HCT116 (cell line): ENCODE measurements around the gene DTX1. TPM values are rescaled to one million over a fixed set of nuclear protein-coding genes. Genes with fewer than 3 reads are reported as not detected.

Experiments
- ATAC-seq: fragments of 200-7000 bp; cut with Tn5 transposase; 2 replicates; pipeline ENCODE4 v1.9.1; 2020; ENCODE audit warnings: mild to moderate bottlenecking, moderate library complexity
- BruUV-seq: library from RNA; stranded (reverse); fragments of 400-500 nt; replicated peaks from 2 replicates; lab custom pipeline; 2021; lab: Mats Ljungman, UMichigan
- CTCF ChIA-PET: fragments of 300-600 bp; sonication (Branson Sonifier 250); formaldehyde crosslinking; loops from one replicate; lab custom pipeline; 2021; ENCODE audit warnings: antibody characterized with exemption; lab: Charles Lee
- POLR2A ChIA-PET: fragments of 300-600, 350-600 bp; sonication (Branson Sonifier 250); formaldehyde crosslinking; loops from one replicate; lab custom pipeline; 2021; ENCODE audit warnings: antibody characterized with exemption; lab: Charles Lee
- RAD21 ChIA-PET, 2 experiments: fragments of 300-600 bp; sonication (Branson Sonifier 250); formaldehyde crosslinking; loops; one replicate each; lab custom pipeline; 2023; ENCODE audit warnings: low total read pairs in 2 of 2; ENCODE audit not compliant: uncharacterized antibody in 2 of 2, unreplicated experiment in 2 of 2, low non-redundant PET in 1 of 2; lab: Charles Lee
- DNase-seq: peaks from one replicate; pipeline ENCODE4 v3.0.0-alpha.2; 2010; ENCODE audit warnings: low read depth, low spot score
- H2AFZ ChIP-seq: fragments of 200-600 bp; shearing (Covaris generic), sonication (generic); 2 replicates; pipeline ENCODE4 v1.6.1; 2017; ENCODE audit warnings: low read depth, mixed run types, mixed read lengths, antibody characterized with exemption, low read length; ENCODE audit not compliant: poor library complexity, severe bottlenecking
- H3K27ac ChIP-seq: 2 replicates; pipeline ENCODE4 v1.5.1; 2012; ENCODE audit warnings: low read depth, low read length
- H3K27me3 ChIP-seq: fragments of 200-600 bp; sonication (generic); 2 replicates; pipeline ENCODE4 v1.6.1; 2016; ENCODE audit warnings: mixed run types, low read length, mixed read lengths; ENCODE audit not compliant: insufficient read depth
- H3K36me3 ChIP-seq, 2 experiments: fragments of 200-500 bp in 1 of 2; fragments of 200-600 bp in 1 of 2; sonication (Bioruptor generic) in 1 of 2; sonication (generic) in 1 of 2; 2 replicates each; pipeline versions ENCODE4 v1.5.1 to v1.6.1; 2014 to 2016; ENCODE audit warnings: low read length in 2 of 2, inconsistent platforms in 1 of 2, mixed read lengths in 1 of 2, mixed run types in 1 of 2; ENCODE audit not compliant: insufficient read depth in 2 of 2, control insufficient read depth in 1 of 2
- H3K4me1 ChIP-seq, 2 experiments: fragments of 200-600 bp in 1 of 2; sonication (generic) in 1 of 2; 2 replicates each; pipeline versions ENCODE4 v1.5.1 to v1.6.1; 2012 to 2017; ENCODE audit warnings: low read length in 2 of 2, inconsistent platforms in 1 of 2, mild to moderate bottlenecking in 1 of 2, mixed read lengths in 1 of 2, mixed run types in 1 of 2, moderate library complexity in 1 of 2; ENCODE audit not compliant: insufficient read depth in 2 of 2, control insufficient read depth in 1 of 2
- H3K4me2 ChIP-seq: fragments of 200-600 bp; sonication (generic); 2 replicates; pipeline ENCODE4 v1.6.1; 2017; ENCODE audit warnings: mixed run types, low read length, mixed read lengths
- H3K4me3 ChIP-seq, 2 experiments: fragments of 200-600 bp in 1 of 2; sonication (generic) in 1 of 2; replicated peaks in 1 of 2; 2 replicates each; pipeline ENCODE4 v1.5.1; 2011 to 2016; ENCODE audit warnings: low read length in 2 of 2, control low read depth in 1 of 2, low read depth in 1 of 2, mild to moderate bottlenecking in 1 of 2, mixed read lengths in 1 of 2, mixed run types in 1 of 2
- H3K79me2 ChIP-seq: fragments of 200-600 bp; sonication (generic); 2 replicates; pipeline ENCODE4 v1.6.1; 2017; ENCODE audit warnings: mild to moderate bottlenecking, mixed run types, low read length, moderate library complexity, mixed read lengths; ENCODE audit not compliant: insufficient read depth
- H3K9ac ChIP-seq: fragments of 200-600 bp; sonication (generic); 2 replicates; pipeline ENCODE4 v1.6.1; 2016; ENCODE audit warnings: low read length, mixed read lengths
- H3K9me2 ChIP-seq: fragments of 200-600 bp; sonication (generic), shearing (Covaris generic); 2 replicates; pipeline ENCODE4 v1.6.1; 2017; ENCODE audit warnings: mixed run types, mild to moderate bottlenecking, moderate library complexity; ENCODE audit not compliant: insufficient read depth
- H3K9me3 ChIP-seq, 2 experiments: fragments of 200-500 bp in 1 of 2; fragments of 200-600 bp in 1 of 2; sonication (Bioruptor generic) in 1 of 2; sonication (generic) in 1 of 2; 2 replicates each; pipeline ENCODE4 v1.6.1; 2014 to 2017; ENCODE audit warnings: low read length in 2 of 2, mixed read lengths in 2 of 2, inconsistent platforms in 1 of 2, low read depth in 1 of 2, mild to moderate bottlenecking in 1 of 2, mixed run types in 1 of 2, moderate library complexity in 1 of 2; ENCODE audit not compliant: control insufficient read depth in 1 of 2, insufficient read depth in 1 of 2
- H4K20me1 ChIP-seq: fragments of 200-600 bp; sonication (generic), shearing (Covaris generic); 2 replicates; pipeline ENCODE4 v1.6.1; 2017; ENCODE audit warnings: mixed run types, mild to moderate bottlenecking, moderate library complexity; ENCODE audit not compliant: insufficient read depth
- CEBPB ChIP-seq: IDR thresholded peaks from 2 replicates; pipeline ENCODE4 v1.6.1; 2012; ENCODE audit warnings: low read depth
- EGR1 ChIP-seq: IDR thresholded peaks from 2 replicates; pipeline ENCODE4 v1.6.1; 2012; ENCODE audit warnings: low read depth
- ELF1 ChIP-seq: IDR thresholded peaks from 2 replicates; pipeline ENCODE4 v1.6.1; 2012; ENCODE audit warnings: low read depth, borderline replicate concordance
- EZH2phosphoT487 ChIP-seq: fragments of 200-600 bp; IDR thresholded peaks from 2 replicates; pipeline ENCODE4 v1.6.1; 2018; ENCODE audit warnings: antibody characterized with exemption, borderline replicate concordance
- FOSL1 ChIP-seq: IDR thresholded peaks from 2 replicates; pipeline ENCODE4 v1.6.1; 2012; ENCODE audit warnings: low read depth
- JUND ChIP-seq: IDR thresholded peaks from 2 replicates; pipeline ENCODE4 v1.6.1; 2012
- POLR2A ChIP-seq: IDR thresholded peaks from 2 replicates; pipeline ENCODE4 v1.7.0; 2011; ENCODE audit warnings: borderline replicate concordance; ENCODE audit not compliant: insufficient read depth, insufficient read length; ENCODE audit errors: extremely low read depth
- POLR2AphosphoS5 ChIP-seq: IDR thresholded peaks from 2 replicates; pipeline ENCODE4 v1.6.1; 2011; ENCODE audit warnings: mild to moderate bottlenecking, low read depth, low read length, moderate library complexity
- RAD21 ChIP-seq: IDR thresholded peaks from 2 replicates; pipeline ENCODE4 v1.6.1; 2012; ENCODE audit warnings: low read depth, mild to moderate bottlenecking
- SIN3A ChIP-seq: IDR thresholded peaks from 2 replicates; pipeline ENCODE4 v1.6.1; 2012; ENCODE audit warnings: low read depth
- SP1 ChIP-seq: IDR thresholded peaks from 2 replicates; pipeline ENCODE4 v1.6.1; 2012; ENCODE audit warnings: low read depth
- SRF ChIP-seq: IDR thresholded peaks from 2 replicates; pipeline ENCODE4 v1.6.1; 2012; ENCODE audit warnings: low read depth
- TCF7L2 ChIP-seq: IDR thresholded peaks from 2 replicates; pipeline ENCODE4 v1.7.0; 2011; ENCODE audit warnings: borderline replicate concordance, inconsistent platforms; ENCODE audit not compliant: insufficient read depth, insufficient read length; ENCODE audit errors: extremely low read depth
- YY1 ChIP-seq: IDR thresholded peaks from 2 replicates; pipeline ENCODE4 v1.6.1; 2011; ENCODE audit warnings: low read length, low read depth, moderate library complexity, mild to moderate bottlenecking; ENCODE audit not compliant: insufficient replicate concordance; ENCODE audit errors: extremely low read depth
- ZNF274 ChIP-seq: fragments of 200-500 bp; sonication (Bioruptor generic); IDR thresholded peaks from 2 replicates; pipeline ENCODE4 v1.6.1; 2014; ENCODE audit warnings: mild to moderate bottlenecking, low read depth, low read length, inconsistent platforms
- intact Hi-C: fragments of 100-400 bp; cut with micrococcal nuclease; formaldehyde crosslinking; loops from 2 replicates; pipeline ENCODE4 v1.10.0; 2022
- total RNA-seq: library from RNA; stranded (reverse); gene quantifications from one replicate; pipeline ENCODE4 v1.2.1, GENCODE V29; 2021; ENCODE audit not compliant: unreplicated experiment
- TF ChIP-seq, protein P1 (sequence below): IDR thresholded peaks from 2 replicates; pipeline ENCODE4 v1.6.1; 2012; ENCODE audit warnings: low read depth

The DTX1 gene
- total RNA-seq, 1 experiment from 2014 or later: not detected

DNA sequence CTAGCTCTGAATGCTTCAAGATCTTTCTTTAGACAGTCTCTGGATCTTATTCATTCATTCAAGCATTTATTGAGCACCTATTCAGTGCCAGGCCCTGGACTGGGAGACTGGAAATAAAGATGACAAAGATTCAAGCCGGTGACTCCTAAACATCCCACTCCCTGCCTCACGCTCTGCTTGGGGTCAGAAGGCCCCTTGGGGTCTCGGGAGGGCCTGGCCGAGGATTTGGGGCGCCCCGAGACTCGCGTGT, 224 bp upstream of the DTX1 start:
- no peak overlapping the region for H3K4me3 ChIP-seq
- CTCF ChIA-PET: no interaction called here
- POLR2A ChIA-PET: no interaction called here
- H3K27ac ChIP-seq: no peak overlapping the region
- no peaks in the 10 kb centered on the region for H3K79me2 ChIP-seq
- no peaks in the 10 kb centered on the region for H3K36me3 ChIP-seq
- TF ChIP-seq JUND (no peak), FOSL1 (no peak), ZNF274 (no peak), SRF (no peak)
- ATAC-seq (no peak), DNase-seq (no peak)
- intact Hi-C loops: no loop called here
- no peaks in the 10 kb centered on the region for H3K4me1 ChIP-seq
- no peaks in the 10 kb centered on the region for H3K9me3 ChIP-seq
- BruUV-seq: no TSS peak
- no peak overlapping the region for H3K4me2 ChIP-seq
- peaks cover 11% of the 10 kb centered on the region; the same call in 1 of the 2 replicates for H3K27me3 ChIP-seq
- RAD21 ChIA-PET: no interaction called here
- no peak overlapping the region for H3K9ac ChIP-seq
- no peaks in the 10 kb centered on the region for H3K9me2 ChIP-seq
- no peaks in the 10 kb centered on the region for H4K20me1 ChIP-seq
- H2AFZ ChIP-seq: no peak overlapping the region

DNA sequence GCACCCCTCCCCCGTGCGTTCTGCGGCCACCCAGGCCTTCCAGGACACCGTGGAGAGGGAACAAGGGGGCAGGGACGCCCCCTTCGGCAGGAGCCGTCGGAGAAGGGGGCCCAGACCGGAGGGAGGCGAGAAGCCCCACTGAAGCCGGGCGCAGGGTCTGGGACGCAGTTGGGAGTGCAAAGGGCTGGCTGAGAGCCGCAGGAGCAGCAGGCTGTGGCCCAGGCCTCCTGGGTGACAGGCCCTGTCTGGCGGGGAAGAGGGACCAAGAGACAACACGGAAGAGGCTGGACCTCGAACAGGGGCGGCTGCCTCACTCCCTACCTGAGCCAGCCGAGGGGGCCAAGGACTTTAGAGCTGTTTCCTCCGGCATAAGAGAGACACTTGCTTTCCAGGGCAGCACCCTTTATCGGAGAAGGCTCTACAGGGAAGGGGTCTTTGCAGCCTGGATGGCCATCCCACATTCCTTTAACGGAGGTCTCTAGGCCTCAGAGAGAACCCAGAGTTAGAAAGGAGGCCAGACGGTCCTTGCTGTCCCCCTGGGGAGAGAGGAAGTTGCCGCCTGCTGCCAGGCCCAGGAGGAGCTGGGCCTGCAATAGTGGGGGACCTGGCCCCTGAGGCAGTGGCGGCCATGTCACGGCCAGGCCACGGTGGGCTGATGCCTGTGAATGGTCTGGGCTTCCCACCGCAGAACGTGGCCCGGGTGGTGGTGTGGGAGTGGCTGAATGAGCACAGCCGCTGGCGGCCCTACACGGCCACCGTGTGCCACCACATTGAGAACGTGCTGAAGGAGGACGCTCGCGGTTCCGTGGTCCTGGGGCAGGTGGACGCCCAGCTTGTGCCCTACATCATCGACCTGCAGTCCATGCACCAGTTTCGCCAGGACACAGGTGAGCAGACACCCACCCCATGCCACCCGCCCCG, 1.3 kb downstream of the DTX1 start:
- no peak overlapping the region for H2AFZ ChIP-seq
- no peak overlapping the region for H3K27ac ChIP-seq
- H4K20me1 ChIP-seq: no peaks in the 10 kb centered on the region
- no peak overlapping the region for H3K4me3 ChIP-seq
- H3K36me3 ChIP-seq: no peaks in the 10 kb centered on the region
- H3K9me2 ChIP-seq: no peaks in the 10 kb centered on the region
- H3K9ac ChIP-seq: no peak overlapping the region
- ChIA-PET CTCF (no interaction called here), POLR2A (no interaction called here), RAD21 (no interaction called here)
- H3K4me1 ChIP-seq: no peaks in the 10 kb centered on the region
- H3K4me2 ChIP-seq: no peak overlapping the region
- TF ChIP-seq EZH2phosphoT487 (no peak), POLR2A (no peak), EGR1 (no peak), SP1 (no peak), YY1 (no peak), TCF7L2 (no peak), POLR2AphosphoS5 (no peak), CEBPB (no peak), ELF1 (no peak), RAD21 (no peak), SIN3A (no peak)
- TF ChIP-seq, protein P1, sequence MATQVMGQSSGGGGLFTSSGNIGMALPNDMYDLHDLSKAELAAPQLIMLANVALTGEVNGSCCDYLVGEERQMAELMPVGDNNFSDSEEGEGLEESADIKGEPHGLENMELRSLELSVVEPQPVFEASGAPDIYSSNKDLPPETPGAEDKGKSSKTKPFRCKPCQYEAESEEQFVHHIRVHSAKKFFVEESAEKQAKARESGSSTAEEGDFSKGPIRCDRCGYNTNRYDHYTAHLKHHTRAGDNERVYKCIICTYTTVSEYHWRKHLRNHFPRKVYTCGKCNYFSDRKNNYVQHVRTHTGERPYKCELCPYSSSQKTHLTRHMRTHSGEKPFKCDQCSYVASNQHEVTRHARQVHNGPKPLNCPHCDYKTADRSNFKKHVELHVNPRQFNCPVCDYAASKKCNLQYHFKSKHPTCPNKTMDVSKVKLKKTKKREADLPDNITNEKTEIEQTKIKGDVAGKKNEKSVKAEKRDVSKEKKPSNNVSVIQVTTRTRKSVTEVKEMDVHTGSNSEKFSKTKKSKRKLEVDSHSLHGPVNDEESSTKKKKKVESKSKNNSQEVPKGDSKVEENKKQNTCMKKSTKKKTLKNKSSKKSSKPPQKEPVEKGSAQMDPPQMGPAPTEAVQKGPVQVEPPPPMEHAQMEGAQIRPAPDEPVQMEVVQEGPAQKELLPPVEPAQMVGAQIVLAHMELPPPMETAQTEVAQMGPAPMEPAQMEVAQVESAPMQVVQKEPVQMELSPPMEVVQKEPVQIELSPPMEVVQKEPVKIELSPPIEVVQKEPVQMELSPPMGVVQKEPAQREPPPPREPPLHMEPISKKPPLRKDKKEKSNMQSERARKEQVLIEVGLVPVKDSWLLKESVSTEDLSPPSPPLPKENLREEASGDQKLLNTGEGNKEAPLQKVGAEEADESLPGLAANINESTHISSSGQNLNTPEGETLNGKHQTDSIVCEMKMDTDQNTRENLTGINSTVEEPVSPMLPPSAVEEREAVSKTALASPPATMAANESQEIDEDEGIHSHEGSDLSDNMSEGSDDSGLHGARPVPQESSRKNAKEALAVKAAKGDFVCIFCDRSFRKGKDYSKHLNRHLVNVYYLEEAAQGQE: no peak
- DNase-seq (no peak), ATAC-seq (no peak)
- H3K27me3 ChIP-seq: peaks cover 11% of the 10 kb centered on the region; the same call in 1 of the 2 replicates
- no peaks in the 10 kb centered on the region for H3K79me2 ChIP-seq
- no TSS peak for BruUV-seq
- intact Hi-C loops: no loop called here
- H3K9me3 ChIP-seq: no peaks in the 10 kb centered on the region
